ENCODE measurements around the gene OR2AK2.
"Not testable (repeated sequence)": the region's sequence is repeated elsewhere in the genome, so short reads cannot be mapped to it uniquely, and the experiment has no call there.

The OR2AK2 gene

DNA sequence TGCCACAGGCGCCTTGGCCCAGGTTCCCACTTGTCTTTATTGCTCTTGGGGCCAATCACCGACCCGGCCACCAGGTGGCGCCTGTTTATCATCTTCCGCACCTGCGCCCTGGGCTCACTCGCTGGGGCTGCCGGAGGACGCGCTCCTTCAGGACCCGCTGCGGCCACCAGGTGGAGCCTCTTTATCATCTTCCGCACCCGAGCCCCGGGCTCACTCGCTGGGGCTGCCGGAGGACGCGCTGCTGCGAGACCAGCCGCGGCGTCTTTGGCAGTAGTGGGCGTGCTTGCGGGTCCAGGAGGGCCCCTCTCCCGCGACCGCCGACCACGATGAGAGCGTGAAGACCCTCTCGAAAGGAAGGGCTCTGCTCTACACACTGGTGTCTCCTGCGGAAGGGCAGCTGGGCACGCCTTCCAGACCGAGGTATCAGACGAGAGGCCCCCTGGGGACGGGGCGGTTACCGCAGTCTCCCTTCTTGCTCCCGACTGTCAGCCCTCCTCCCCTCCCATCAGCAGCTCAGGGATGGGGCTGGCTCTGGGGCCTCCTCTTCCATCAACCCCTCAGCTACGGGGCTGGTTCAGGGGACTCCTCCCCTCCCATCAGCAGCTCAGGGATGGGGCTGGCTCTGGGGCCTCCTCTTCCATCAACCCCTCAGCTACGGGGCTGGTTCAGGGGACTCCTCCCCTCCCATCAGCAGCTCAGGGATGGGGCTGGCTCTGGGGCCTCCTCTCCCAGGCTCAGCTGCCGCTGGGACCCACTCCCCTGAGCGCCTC, 27.9 kb upstream of the OR2AK2 start:
- TF ChIP-seq, protein P1, sequence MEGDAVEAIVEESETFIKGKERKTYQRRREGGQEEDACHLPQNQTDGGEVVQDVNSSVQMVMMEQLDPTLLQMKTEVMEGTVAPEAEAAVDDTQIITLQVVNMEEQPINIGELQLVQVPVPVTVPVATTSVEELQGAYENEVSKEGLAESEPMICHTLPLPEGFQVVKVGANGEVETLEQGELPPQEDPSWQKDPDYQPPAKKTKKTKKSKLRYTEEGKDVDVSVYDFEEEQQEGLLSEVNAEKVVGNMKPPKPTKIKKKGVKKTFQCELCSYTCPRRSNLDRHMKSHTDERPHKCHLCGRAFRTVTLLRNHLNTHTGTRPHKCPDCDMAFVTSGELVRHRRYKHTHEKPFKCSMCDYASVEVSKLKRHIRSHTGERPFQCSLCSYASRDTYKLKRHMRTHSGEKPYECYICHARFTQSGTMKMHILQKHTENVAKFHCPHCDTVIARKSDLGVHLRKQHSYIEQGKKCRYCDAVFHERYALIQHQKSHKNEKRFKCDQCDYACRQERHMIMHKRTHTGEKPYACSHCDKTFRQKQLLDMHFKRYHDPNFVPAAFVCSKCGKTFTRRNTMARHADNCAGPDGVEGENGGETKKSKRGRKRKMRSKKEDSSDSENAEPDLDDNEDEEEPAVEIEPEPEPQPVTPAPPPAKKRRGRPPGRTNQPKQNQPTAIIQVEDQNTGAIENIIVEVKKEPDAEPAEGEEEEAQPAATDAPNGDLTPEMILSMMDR (conservative IDR thresholded peaks at IDR 0.05) = peak; percentile 69
- H3K27ac ChIP-seq = not testable (repeated sequence)

DNA sequence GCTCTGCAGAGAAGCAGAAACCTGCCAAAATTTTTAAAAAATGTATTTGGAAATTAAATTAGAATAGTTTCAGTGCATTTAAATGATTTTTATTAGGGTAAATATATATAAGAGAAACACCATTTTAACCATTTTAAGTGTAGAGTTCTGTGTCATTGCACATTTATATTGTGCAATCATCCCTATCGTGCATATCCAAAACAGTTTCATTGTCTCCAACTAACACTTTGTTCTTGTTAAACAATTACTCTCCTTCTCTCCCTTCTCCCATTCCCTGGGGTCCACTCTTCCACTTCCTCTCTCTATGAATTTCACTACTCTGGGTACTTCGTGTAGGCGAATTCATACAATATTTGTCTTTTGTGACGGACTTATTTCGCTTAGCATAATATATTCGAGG, 22.4 kb upstream of the OR2AK2 start:
- TF ChIP-seq, protein P1 (conservative IDR thresholded peaks at IDR 0.05) = no peak
- no peak overlapping the region for H3K27ac ChIP-seq

DNA sequence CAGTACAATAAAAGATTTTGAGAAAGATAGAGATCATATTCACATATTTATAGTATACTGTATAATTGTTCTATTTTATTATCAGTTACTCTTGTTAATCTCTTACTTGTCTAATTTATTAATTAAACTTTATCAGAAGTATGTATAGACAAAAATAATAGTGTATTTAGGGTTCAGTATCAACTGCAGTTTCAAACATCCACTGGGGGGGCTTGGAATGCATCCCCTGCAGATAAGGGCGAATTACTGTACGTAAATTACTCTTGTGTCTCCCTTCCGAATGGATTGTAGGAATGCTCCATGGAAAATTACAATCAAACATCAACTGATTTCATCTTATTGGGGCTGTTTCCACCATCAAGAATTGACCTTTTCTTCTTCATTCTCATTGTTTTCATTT, 16.5 kb upstream of the OR2AK2 start, which contains the start of gene OR2L8:
OR2L8 (plus strand) TSS at position 301 of the 400 bp plus-strand sequence; CDS start at position 301, 0 bp downstream.
- TF ChIP-seq, protein P1 (conservative IDR thresholded peaks at IDR 0.05) = no peak
- H3K27ac ChIP-seq = no peak within 1 kb of the TSS

DNA sequence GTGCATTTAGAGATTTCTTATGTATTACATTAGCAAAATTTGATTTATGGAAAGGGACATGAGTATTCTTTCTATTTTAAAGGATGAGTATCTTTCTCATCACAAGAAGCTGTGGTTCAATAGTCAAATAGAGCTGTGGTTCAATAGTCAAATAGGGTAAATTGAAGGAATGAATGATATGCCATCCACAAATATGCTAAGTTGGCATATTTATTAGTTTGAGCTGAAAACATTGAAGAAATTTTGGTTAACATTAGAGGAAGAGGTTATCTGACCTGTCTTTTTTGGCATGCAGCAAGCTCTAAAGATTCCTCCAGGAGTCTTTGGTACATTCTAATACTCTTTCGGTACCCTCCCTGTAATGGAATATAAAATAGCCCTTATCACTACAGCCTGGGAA, 11.6 kb upstream of the OR2AK2 start:
- no peak overlapping the region for H3K27ac ChIP-seq
- TF ChIP-seq, protein P1 (conservative IDR thresholded peaks at IDR 0.05) = no peak

DNA sequence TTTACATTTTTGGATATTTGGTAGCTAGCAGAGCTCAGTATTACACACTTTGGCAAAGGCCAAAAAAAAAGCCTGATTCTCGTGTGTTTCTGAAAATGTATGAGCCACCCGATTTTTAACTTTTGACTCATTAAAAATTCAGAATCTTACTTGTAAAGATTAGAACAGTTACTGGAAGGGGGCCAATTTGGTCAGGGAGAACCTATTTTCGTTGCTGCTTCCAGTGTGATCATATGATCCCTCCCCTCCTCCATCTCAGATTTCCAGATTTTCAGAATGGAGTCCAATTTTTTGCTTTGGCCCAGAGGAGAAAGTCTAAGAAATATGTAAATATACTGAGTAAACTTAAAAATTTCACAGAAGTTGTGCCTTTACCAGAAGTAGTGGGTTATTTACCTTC, 3.2 kb upstream of the OR2AK2 start:
- TF ChIP-seq, protein P1 (conservative IDR thresholded peaks at IDR 0.05) = no peak
- no peak overlapping the region for H3K27ac ChIP-seq

DNA sequence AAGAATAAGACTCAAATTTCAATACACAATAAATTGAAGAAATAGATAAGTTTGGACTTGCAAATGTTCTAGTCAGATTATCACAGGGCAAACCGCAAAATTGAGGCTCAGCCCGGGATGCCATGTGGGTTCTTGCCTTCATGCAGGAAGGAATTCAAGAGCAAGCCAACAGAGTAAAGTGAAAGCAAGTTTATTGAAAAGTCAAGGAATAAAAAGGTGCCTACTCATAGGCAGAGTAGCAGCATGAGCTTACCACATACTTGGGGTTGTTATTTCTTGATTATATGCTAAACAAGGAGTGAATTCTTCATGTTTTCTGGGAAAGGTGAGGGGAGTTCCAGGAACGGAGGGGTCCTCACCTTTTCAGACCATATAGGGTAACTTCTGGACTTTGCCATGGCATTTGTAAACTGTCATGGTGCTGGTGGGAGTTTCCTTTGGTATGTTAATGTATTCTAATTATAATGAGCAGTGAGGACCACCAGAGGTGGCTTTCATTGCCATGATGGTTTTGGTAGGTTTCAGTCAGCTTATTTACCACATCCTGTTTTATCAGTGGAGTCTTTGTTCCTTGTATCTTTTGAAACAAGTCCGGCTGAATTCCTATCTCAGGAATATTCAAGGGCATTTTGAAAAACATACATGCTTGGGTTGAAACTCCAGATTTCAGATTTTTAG, 2.0 kb upstream of the OR2AK2 start:
- TF ChIP-seq, protein P1 (conservative IDR thresholded peaks at IDR 0.05) = no peak
- no peak overlapping the region for H3K27ac ChIP-seq

DNA sequence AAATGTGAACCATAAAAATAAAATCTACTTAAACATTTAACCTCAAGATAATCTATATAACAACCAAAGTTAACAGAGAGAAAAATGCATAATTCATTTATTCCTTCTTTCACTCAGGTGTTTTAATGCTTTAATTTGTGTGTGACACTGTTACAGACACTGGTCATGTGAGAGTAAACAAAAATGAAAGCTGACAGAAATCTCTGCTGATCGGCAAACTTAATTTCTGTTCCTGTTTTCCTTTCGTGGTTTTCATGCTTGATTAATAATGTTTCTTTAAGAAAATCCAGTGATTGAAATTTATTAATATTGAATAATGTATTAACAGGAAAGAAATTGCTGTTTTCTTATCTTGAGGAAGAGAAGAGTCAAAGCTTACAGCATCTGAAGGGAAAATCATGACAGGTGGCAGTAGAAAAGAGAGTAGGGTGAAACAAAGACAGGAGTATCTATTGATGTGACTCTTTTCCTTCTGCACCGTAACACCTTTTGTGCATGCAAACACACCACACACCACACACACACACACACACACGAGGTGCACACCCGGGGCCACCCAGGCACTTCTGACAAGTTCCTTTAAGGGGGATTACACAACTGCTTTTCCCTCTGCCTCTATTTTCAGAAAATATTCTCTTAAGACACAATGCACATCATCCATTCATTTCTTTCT, 1.6 kb downstream of the OR2AK2 start:
- no peak overlapping the region for H3K27ac ChIP-seq
- TF ChIP-seq, protein P1 (conservative IDR thresholded peaks at IDR 0.05) = no peak
